ENCODE measurements around the gene RNF213.

DNA sequence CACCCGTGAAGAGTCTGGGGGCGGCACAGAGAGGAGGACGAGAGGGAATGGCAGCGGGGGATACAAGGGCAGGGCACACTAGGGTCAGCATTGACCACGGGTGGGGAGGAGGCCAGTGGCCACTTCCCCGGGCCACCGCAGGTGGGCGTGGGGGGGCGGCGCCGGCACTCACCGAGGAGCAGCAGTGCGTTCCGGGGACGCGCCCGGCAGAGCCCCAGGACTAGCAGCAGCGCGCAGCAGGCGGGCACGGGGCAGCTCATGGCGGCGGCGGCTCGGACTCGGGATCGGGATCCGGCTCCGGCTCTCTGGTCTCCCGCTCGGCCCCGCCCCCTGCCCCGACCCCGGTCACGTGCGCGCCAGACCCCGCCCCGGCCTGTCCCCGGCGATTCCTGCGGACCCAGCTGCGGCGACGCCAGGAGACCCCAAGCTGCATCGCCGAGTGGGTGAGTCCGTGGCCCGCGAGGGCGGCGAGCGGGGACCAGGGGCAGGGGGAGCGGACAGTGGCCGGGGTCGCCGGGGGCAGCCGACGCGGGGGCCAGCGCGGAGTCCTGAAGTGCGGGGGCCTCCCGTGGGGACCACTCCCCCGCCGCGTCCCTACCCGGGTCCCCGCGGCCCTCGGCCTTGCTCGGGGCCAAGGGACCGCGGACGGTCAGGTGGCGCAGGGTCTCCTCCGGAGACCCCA, 40.5 kb upstream of the RNF213 start, which contains the start of the genes SGSH and SLC26A11:
- TF ChIP-seq NR3C1 (CRISPR knock-in tag; conservative IDR thresholded peaks at IDR 0.05; ENCODE audit: low read depth) (no peak), ZNF317 (CRISPR knock-in tag; IDR thresholded peaks at IDR 0.05; ENCODE audit: borderline replicate concordance, low read depth) (peak; percentile 3; the same call in 1 of the 2 replicates), JUN (CRISPR knock-in tag; IDR thresholded peaks at IDR 0.05) (no peak), ETV6 (CRISPR knock-in tag; IDR thresholded peaks at IDR 0.05) (peak; percentile 73; the same call in 1 of the 2 replicates), NR2C2 (CRISPR knock-in tag; IDR thresholded peaks at IDR 0.05) (no peak), CREB1 (CRISPR knock-in tag; IDR thresholded peaks at IDR 0.05) (no peak)
- TF ChIP-seq, protein P1, sequence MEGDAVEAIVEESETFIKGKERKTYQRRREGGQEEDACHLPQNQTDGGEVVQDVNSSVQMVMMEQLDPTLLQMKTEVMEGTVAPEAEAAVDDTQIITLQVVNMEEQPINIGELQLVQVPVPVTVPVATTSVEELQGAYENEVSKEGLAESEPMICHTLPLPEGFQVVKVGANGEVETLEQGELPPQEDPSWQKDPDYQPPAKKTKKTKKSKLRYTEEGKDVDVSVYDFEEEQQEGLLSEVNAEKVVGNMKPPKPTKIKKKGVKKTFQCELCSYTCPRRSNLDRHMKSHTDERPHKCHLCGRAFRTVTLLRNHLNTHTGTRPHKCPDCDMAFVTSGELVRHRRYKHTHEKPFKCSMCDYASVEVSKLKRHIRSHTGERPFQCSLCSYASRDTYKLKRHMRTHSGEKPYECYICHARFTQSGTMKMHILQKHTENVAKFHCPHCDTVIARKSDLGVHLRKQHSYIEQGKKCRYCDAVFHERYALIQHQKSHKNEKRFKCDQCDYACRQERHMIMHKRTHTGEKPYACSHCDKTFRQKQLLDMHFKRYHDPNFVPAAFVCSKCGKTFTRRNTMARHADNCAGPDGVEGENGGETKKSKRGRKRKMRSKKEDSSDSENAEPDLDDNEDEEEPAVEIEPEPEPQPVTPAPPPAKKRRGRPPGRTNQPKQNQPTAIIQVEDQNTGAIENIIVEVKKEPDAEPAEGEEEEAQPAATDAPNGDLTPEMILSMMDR (IDR thresholded peaks at IDR 0.05): no peak
- TF ChIP-seq, protein P2, sequence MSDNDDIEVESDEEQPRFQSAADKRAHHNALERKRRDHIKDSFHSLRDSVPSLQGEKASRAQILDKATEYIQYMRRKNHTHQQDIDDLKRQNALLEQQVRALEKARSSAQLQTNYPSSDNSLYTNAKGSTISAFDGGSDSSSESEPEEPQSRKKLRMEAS (CRISPR knock-in tag; IDR thresholded peaks at IDR 0.05): peak; percentile 62; the same call in 1 of the 2 replicates
- TF ChIP-seq, protein P3, sequence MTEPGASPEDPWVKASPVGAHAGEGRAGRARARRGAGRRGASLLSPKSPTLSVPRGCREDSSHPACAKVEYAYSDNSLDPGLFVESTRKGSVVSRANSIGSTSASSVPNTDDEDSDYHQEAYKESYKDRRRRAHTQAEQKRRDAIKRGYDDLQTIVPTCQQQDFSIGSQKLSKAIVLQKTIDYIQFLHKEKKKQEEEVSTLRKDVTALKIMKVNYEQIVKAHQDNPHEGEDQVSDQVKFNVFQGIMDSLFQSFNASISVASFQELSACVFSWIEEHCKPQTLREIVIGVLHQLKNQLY (CRISPR knock-in tag; IDR thresholded peaks at IDR 0.05): no peak
- TF ChIP-seq, protein P4, sequence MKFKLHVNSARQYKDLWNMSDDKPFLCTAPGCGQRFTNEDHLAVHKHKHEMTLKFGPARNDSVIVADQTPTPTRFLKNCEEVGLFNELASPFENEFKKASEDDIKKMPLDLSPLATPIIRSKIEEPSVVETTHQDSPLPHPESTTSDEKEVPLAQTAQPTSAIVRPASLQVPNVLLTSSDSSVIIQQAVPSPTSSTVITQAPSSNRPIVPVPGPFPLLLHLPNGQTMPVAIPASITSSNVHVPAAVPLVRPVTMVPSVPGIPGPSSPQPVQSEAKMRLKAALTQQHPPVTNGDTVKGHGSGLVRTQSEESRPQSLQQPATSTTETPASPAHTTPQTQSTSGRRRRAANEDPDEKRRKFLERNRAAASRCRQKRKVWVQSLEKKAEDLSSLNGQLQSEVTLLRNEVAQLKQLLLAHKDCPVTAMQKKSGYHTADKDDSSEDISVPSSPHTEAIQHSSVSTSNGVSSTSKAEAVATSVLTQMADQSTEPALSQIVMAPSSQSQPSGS (CRISPR knock-in tag; IDR thresholded peaks at IDR 0.05; ENCODE audit: borderline replicate concordance, low read depth): no peak
- TF ChIP-seq, protein P5, sequence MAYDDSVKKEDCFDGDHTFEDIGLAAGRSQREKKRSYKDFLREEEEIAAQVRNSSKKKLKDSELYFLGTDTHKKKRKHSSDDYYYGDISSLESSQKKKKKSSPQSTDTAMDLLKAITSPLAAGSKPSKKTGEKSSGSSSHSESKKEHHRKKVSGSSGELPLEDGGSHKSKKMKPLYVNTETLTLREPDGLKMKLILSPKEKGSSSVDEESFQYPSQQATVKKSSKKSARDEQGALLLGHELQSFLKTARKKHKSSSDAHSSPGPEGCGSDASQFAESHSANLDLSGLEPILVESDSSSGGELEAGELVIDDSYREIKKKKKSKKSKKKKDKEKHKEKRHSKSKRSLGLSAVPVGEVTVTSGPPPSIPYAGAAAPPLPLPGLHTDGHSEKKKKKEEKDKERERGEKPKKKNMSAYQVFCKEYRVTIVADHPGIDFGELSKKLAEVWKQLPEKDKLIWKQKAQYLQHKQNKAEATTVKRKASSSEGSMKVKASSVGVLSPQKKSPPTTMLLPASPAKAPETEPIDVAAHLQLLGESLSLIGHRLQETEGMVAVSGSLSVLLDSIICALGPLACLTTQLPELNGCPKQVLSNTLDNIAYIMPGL (CRISPR knock-in tag; IDR thresholded peaks at IDR 0.05): peak; percentile 55

Measured in WTC11 (cell line).